ENCODE results near the gene CARD11. TPM values are rescaled to one million over a fixed set of nuclear protein-coding genes. Genes with fewer than 3 reads are reported as not detected.
A peak's percentile ranks its signal among the peaks of the same experiment; 100 is the strongest.

CARD11 gene
- total RNA-seq, 6 experiments from 2014 or later = not detected

DNA sequence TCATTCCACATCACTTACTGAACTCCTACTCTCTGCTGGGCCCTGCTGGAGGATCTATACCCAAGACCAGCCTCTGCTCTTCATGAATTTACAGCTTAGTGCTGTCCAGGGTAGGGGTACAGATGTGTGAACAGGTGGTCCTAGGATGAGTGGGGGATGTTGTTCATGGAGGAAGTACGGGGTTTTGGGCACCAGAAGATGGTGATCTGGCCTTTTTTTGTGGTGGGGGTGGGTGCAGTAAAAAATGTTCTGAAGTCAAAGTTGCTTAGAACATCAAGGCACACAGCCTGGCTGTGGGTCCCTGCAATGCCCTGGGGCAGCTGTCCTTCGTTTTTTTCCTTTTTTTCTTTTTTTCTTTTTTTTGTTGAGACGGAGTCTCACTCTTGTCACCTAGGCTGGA lies 165.4 kb downstream of the CARD11 start:
- H3K36me3 Mint-ChIP-seq (ENCODE audit: low read depth) = no peaks in the 10 kb centered on the region

DNA sequence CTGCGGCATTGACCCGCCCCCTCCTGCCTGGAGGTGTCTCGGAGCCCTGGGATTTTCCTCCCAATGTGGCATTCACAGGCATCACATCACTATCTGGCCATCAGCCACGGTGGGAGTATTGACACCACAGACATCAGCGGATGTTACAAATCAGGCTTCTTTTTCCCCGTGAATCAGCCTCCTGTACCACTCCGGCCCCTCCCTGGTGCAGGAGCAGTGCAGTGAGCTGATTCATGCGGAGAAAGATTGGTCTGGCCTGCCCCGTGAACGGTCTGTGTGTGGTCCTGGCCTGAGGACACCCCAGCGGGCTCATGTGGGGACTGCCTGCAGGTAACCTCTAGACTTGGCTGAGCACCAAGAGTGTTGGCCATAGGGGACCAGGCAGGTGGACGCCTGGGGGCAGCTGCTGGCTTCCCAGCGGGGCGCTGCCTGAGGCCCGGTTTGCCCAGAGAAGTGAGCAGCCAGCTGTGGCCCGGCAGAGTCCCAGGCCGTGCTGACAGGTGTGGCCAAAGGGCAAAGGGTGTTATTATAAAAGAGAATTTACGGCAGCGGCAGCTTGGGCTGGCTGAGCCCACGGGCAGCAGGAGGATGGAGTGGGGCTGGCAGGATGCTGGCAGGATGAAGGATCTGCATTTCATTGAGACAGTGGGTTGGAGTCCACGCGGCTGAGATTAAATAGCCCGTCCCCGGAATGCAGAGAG lies 167.5 kb downstream of the CARD11 start:
- no peaks in the 10 kb centered on the region for H3K36me3 Mint-ChIP-seq (ENCODE audit: low read depth)
- no peak overlapping the region; the same call in 1 of the 2 replicates for H3K27ac Mint-ChIP-seq
- TF ChIP-seq, protein P1, sequence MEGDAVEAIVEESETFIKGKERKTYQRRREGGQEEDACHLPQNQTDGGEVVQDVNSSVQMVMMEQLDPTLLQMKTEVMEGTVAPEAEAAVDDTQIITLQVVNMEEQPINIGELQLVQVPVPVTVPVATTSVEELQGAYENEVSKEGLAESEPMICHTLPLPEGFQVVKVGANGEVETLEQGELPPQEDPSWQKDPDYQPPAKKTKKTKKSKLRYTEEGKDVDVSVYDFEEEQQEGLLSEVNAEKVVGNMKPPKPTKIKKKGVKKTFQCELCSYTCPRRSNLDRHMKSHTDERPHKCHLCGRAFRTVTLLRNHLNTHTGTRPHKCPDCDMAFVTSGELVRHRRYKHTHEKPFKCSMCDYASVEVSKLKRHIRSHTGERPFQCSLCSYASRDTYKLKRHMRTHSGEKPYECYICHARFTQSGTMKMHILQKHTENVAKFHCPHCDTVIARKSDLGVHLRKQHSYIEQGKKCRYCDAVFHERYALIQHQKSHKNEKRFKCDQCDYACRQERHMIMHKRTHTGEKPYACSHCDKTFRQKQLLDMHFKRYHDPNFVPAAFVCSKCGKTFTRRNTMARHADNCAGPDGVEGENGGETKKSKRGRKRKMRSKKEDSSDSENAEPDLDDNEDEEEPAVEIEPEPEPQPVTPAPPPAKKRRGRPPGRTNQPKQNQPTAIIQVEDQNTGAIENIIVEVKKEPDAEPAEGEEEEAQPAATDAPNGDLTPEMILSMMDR (IDR thresholded peaks at IDR 0.05) = no peak
- DNase-seq = no peak
- H3K9me3 Mint-ChIP-seq = no peaks in the 10 kb centered on the region
- H3K4me3 Mint-ChIP-seq = no peak overlapping the region
- H3K4me1 Mint-ChIP-seq (ENCODE audit: low read depth) = peaks cover 26% of the 10 kb centered on the region
- H3K27me3 Mint-ChIP-seq (ENCODE audit: insufficient read depth) = peaks cover 2% of the 10 kb centered on the region

More for the DNA sequence above, 165.4 kb downstream of the CARD11 start:
- H3K9me3 Mint-ChIP-seq = no peaks in the 10 kb centered on the region
- H3K4me3 Mint-ChIP-seq = no peak overlapping the region
- H3K4me1 Mint-ChIP-seq (ENCODE audit: low read depth) = peaks cover 15% of the 10 kb centered on the region
- TF ChIP-seq, protein P1 (IDR thresholded peaks at IDR 0.05) = no peak; the same call in 1 of the 2 replicates
- peaks cover 2% of the 10 kb centered on the region for H3K27me3 Mint-ChIP-seq (ENCODE audit: insufficient read depth)
- DNase-seq = no peak
- no peak overlapping the region for H3K27ac Mint-ChIP-seq

DNA sequence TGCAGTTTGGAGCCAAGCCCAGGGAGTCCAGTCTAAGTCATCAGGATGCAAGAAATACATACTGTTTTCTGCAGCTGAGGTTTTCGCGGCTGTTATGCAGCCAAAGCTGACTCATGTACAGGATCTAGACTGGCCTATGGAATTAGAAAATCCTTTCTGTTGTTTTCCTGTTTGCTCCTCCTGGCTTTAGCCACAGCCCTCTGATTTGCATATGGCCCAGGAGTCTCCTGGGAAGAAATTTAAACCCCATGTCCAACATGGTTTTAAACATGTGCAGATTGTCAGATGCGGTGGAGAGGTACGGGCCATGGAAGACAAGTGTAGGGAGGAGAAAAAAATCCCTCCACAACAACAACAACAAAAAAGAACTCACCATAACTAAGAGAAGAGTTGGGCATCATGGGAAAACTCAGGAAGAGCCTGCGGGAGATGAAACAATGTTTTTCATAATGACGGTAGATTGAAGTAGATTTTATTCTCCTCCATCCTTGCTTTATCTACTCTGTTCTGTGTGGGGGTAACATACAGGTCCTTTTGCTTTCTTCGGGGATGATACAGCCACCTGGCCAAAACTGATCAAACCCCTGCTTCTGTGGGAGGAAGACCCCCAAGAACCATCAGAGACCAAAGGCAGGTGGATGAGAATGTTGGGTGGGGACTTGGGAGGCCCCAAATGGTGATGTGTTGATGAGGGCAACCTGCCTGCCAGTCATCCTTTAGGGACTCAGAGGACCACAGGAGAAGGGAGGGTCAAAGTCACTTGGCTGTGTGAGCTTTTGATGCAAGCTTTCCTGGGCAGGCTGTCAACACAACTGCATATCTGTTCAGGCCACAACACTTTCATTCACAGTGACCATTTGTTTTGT lies 169.7 kb downstream of the CARD11 start:
- Mint-ChIP-seq H3K36me3 (ENCODE audit: low read depth) (no peaks in the 10 kb centered on the region), H3K4me1 (ENCODE audit: low read depth) (peaks cover 32% of the 10 kb centered on the region), H3K4me3 (peak overlapping the region; percentile 50), H3K9me3 (no peaks in the 10 kb centered on the region), H3K27me3 (ENCODE audit: insufficient read depth) (peaks cover 2% of the 10 kb centered on the region), H3K27ac (peak overlapping the region; percentile 100)
- TF ChIP-seq, protein P1 (IDR thresholded peaks at IDR 0.05) = no peak
- DNase-seq = peak; percentile 94

- no peak overlapping the region for H3K4me3 Mint-ChIP-seq
- TF ChIP-seq, protein P1 (IDR thresholded peaks at IDR 0.05) = no peak
- H3K27me3 Mint-ChIP-seq (ENCODE audit: insufficient read depth) = peaks cover 2% of the 10 kb centered on the region
- no peak for DNase-seq
- peaks cover 32% of the 10 kb centered on the region for H3K4me1 Mint-ChIP-seq (ENCODE audit: low read depth)
- no peaks in the 10 kb centered on the region for H3K36me3 Mint-ChIP-seq (ENCODE audit: low read depth)
- no peaks in the 10 kb centered on the region for H3K9me3 Mint-ChIP-seq
- peak overlapping the region; percentile 100 for H3K27ac Mint-ChIP-seq
Observed at GRCh38 chr7:2873146-2873545, 170.5 kb downstream of the CARD11 start.

DNA sequence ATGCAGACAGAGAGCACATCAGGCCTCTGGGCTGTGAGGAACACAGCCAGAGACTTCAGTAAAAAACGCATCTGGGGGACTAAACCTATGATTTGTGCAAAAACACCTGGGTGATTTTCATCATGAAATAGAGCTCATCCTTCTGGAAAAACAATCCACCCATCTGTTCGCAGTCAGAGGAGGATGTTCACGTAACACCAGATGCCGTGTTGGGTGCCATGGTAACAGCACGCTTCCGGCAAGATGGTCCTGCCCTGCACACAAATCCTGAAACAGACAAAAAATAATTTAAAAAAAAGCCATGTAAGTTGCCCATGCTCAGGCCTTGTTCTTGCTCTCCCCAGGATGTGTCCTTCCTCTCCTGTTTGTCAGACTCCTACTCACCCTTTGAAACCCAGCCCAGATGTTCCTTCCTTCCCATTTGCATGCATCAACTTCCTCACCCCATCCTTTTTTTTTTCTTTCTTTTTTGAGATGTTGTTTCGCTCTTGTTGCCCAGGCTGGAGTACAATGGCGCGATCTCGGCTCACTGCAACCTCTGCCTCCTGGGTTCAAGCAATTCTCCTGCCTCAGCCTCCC lies 171.3 kb downstream of the CARD11 start:
- no peak for DNase-seq
- H3K36me3 Mint-ChIP-seq (ENCODE audit: low read depth) = no peaks in the 10 kb centered on the region
- no peak overlapping the region for H3K4me3 Mint-ChIP-seq
- H3K27ac Mint-ChIP-seq = no peak overlapping the region
- H3K9me3 Mint-ChIP-seq = no peaks in the 10 kb centered on the region
- peaks cover 32% of the 10 kb centered on the region for H3K4me1 Mint-ChIP-seq (ENCODE audit: low read depth)
- peaks cover 2% of the 10 kb centered on the region for H3K27me3 Mint-ChIP-seq (ENCODE audit: insufficient read depth)
- TF ChIP-seq, protein P1 (IDR thresholded peaks at IDR 0.05) = no peak

Measured in HFFc6 (cell line).